Fibroblast of lung (primary cell): ENCODE data around the gene DYNLRB2. TPM values are rescaled to one million over a fixed set of nuclear protein-coding genes. Genes with fewer than 3 reads are reported as not detected.

ENCODE experiments used
- DNase-seq, 2 donors: peaks; one replicate each; pipeline versions ENCODE4 v3.0.0 to v3.0.0-alpha.2; 2010; ENCODE audit warnings: low read depth in 2 of 2
- H2AFZ ChIP-seq: 2 replicates; pipeline ENCODE4 v1.5.1; 2012; ENCODE audit warnings: low read length, control low read depth, inconsistent platforms
- H3K27ac ChIP-seq: 2 replicates; pipeline ENCODE4 v1.5.1; 2011; ENCODE audit warnings: low read length, control low read depth; ENCODE audit not compliant: insufficient read depth
- H3K27me3 ChIP-seq: 2 replicates; pipeline ENCODE4 v1.5.1; 2011; ENCODE audit warnings: mild to moderate bottlenecking, low read length; ENCODE audit not compliant: control insufficient read depth, insufficient read depth
- H3K36me3 ChIP-seq: 2 replicates; pipeline ENCODE4 v1.5.1; 2011; ENCODE audit warnings: low read length; ENCODE audit not compliant: control insufficient read depth, insufficient read depth
- H3K4me1 ChIP-seq: 2 replicates; pipeline ENCODE4 v1.5.1; 2011; ENCODE audit warnings: low read length; ENCODE audit not compliant: control insufficient read depth, insufficient read depth; ENCODE audit errors: extremely low read depth
- H3K4me2 ChIP-seq: 2 replicates; pipeline ENCODE4 v1.5.1; 2011; ENCODE audit warnings: low read length, control low read depth; ENCODE audit not compliant: insufficient read depth; ENCODE audit errors: extremely low read depth
- H3K4me3 ChIP-seq, 4 experiments: fragments of 200-600 bp in 1 of 4; sonication (generic) in 1 of 4; replicated peaks in 1 of 4; 2 replicates each; pipeline ENCODE4 v1.5.1; 2011 to 2016; ENCODE audit warnings: low read length in 4 of 4, low read depth in 3 of 4, mild to moderate bottlenecking in 3 of 4, control low read depth in 2 of 4, inconsistent platforms in 1 of 4, mixed read lengths in 1 of 4; ENCODE audit not compliant: insufficient read depth in 1 of 4; ENCODE audit errors: control extremely low read depth in 1 of 4
- H3K79me2 ChIP-seq: 2 replicates; pipeline ENCODE4 v1.5.1; 2012; ENCODE audit warnings: mild to moderate bottlenecking, low read length, inconsistent platforms; ENCODE audit not compliant: control insufficient read depth, insufficient read depth
- H3K9ac ChIP-seq: 2 replicates; pipeline ENCODE4 v1.5.1; 2011; ENCODE audit warnings: mild to moderate bottlenecking, low read length, control low read depth; ENCODE audit not compliant: insufficient read depth
- H3K9me3 ChIP-seq: 2 replicates; pipeline ENCODE4 v1.5.1; 2012; ENCODE audit warnings: low read depth, low read length; ENCODE audit not compliant: control insufficient read depth, insufficient read depth
- H4K20me1 ChIP-seq: 2 replicates; pipeline ENCODE4 v1.5.1; 2011; ENCODE audit warnings: low read length; ENCODE audit not compliant: control insufficient read depth, insufficient read depth; ENCODE audit errors: extremely low read depth
- EZH2 ChIP-seq: IDR thresholded peaks from 2 replicates; pipeline ENCODE4 v1.5.1; 2012; ENCODE audit warnings: low read length, control low read depth, mild to moderate bottlenecking; ENCODE audit errors: missing control alignments
- polyA plus RNA-seq, 2 donors: library from polyadenylated mRNA; depleted of rRNA in 1 of 2; stranded (reverse) in 1 of 2; unstranded in 1 of 2; fragments of >200 nt; gene quantifications; 2 replicates each; pipeline ENCODE4 v1.2.1, GENCODE V29; 2011 to 2012; ENCODE audit warnings: missing spikeins in 1 of 2
- total RNA-seq: library from RNA; depleted of rRNA; stranded (reverse); fragments of >200 nt; gene quantifications from 2 replicates; pipeline ENCODE4 v1.2.1, GENCODE V29; 2014
- TF ChIP-seq, protein P1 (sequence below), 2 donors: IDR thresholded peaks in 1 of 2; conservative IDR thresholded peaks in 1 of 2; 1 replicate in 1 of 2; 2 replicates in 1 of 2; pipeline ENCODE4 v1.5.1; 2011 to 2012; ENCODE audit warnings: low read length in 2 of 2, control low read depth in 1 of 2, inconsistent platforms in 1 of 2, low read depth in 1 of 2, mild to moderate bottlenecking in 1 of 2

DYNLRB2 gene
- total and polyA plus RNA-seq, 2 donors (not counting 1 experiment from before 2014, with no cell fraction given): 0.33 TPM; not detected in 1

DNA sequence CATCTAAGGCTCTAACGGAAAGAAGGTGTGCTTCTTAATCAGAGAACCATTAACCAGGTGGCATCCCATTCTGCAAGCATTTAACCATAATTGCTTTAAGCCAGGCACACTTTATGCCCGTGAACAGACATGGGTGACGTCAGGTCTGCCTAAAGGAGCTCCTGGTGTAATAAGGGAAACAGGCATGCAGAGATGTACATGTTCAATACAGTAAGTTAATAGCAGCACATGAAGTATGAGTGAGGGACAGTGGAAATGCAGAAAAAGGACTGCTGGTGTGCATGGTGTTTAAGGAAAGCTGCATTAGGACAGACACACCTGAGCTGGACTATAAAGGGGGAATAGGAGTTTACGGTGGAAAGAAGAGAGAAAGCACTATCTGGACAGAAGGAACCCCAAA, 18.6 kb downstream of the DYNLRB2 start:
- Histone ChIP-seq H3K4me3 (no peak overlapping the region), H3K36me3 (no peaks in the 10 kb centered on the region), H3K9me3 (no peaks in the 10 kb centered on the region), H2AFZ (no peak overlapping the region), H3K4me2 (no peak overlapping the region), H3K27me3 (no peaks in the 10 kb centered on the region), H3K9ac (no peak overlapping the region), H4K20me1 (no peaks in the 10 kb centered on the region), H3K27ac (no peak overlapping the region), H3K4me1 (no peaks in the 10 kb centered on the region), H3K79me2 (no peaks in the 10 kb centered on the region)
- TF ChIP-seq EZH2: no peak
- TF ChIP-seq, protein P1, sequence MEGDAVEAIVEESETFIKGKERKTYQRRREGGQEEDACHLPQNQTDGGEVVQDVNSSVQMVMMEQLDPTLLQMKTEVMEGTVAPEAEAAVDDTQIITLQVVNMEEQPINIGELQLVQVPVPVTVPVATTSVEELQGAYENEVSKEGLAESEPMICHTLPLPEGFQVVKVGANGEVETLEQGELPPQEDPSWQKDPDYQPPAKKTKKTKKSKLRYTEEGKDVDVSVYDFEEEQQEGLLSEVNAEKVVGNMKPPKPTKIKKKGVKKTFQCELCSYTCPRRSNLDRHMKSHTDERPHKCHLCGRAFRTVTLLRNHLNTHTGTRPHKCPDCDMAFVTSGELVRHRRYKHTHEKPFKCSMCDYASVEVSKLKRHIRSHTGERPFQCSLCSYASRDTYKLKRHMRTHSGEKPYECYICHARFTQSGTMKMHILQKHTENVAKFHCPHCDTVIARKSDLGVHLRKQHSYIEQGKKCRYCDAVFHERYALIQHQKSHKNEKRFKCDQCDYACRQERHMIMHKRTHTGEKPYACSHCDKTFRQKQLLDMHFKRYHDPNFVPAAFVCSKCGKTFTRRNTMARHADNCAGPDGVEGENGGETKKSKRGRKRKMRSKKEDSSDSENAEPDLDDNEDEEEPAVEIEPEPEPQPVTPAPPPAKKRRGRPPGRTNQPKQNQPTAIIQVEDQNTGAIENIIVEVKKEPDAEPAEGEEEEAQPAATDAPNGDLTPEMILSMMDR (conservative IDR thresholded peaks at IDR 0.05 in 1 of 2, IDR thresholded peaks at IDR 0.05 in 1 of 2; ENCODE audit: low read depth in 1 of 2, low read length in 2 of 2): no peak
- no peak for DNase-seq

DNA sequence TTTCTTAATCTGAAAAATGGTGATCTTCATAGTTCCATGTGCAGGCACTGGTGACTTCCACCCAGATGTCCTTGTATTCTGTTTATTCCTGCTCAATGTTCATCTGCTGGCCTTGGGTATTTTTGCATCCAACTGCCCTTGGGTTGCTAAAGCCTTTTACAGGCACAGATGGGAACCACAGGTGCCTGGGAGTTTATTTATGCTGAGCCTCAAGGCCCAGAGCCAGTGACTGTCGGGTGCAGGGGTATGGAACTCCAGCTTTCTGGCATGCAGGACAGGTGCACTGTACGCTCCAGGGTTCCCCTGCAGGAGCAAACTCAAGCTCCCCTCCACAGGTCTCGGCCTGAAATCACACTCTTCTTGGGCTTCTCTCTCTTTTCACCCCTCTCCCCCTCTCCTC, 22.3 kb downstream of the DYNLRB2 start:
- Histone ChIP-seq H2AFZ (no peak overlapping the region), H3K27me3 (no peaks in the 10 kb centered on the region), H3K36me3 (no peaks in the 10 kb centered on the region), H3K27ac (no peak overlapping the region), H3K9ac (no peak overlapping the region), H3K4me3 (no peak overlapping the region), H4K20me1 (no peaks in the 10 kb centered on the region), H3K79me2 (no peaks in the 10 kb centered on the region), H3K9me3 (no peaks in the 10 kb centered on the region), H3K4me2 (no peak overlapping the region), H3K4me1 (no peaks in the 10 kb centered on the region)
- DNase-seq: no peak
- no peak for TF ChIP-seq EZH2
- TF ChIP-seq, protein P1 (conservative IDR thresholded peaks at IDR 0.05 in 1 of 2, IDR thresholded peaks at IDR 0.05 in 1 of 2; ENCODE audit: low read depth in 1 of 2, low read length in 2 of 2): no peak

DNA sequence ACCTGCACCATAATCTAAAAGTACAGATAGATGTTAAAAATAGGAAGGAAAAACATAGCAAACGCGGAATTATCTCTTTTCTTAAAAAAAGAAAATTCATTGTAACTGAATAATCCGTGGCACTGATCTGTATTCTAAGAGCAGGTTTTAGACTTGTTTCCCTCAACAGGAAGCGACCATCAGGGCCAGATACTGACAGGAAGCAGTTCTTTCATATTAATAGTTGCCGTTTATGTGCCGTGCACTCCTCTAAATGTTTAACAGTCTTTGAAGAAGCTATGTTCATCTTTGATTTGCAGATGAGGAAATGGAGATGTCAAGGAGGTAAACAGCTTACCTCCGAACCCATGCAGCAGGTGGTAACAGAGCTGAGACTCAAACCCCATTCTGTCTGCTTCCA, 23.6 kb downstream of the DYNLRB2 start:
- H3K4me2 ChIP-seq: no peak overlapping the region
- H3K4me3 ChIP-seq: no peak overlapping the region
- no peak overlapping the region for H2AFZ ChIP-seq
- H3K4me1 ChIP-seq: no peaks in the 10 kb centered on the region
- TF ChIP-seq EZH2: no peak
- TF ChIP-seq, protein P1 (conservative IDR thresholded peaks at IDR 0.05 in 1 of 2, IDR thresholded peaks at IDR 0.05 in 1 of 2; ENCODE audit: low read depth in 1 of 2, low read length in 2 of 2): no peak
- no peaks in the 10 kb centered on the region for H3K36me3 ChIP-seq
- H4K20me1 ChIP-seq: no peaks in the 10 kb centered on the region
- no peak overlapping the region for H3K9ac ChIP-seq
- no peak overlapping the region for H3K27ac ChIP-seq
- no peak for DNase-seq
- H3K27me3 ChIP-seq: no peaks in the 10 kb centered on the region
- no peaks in the 10 kb centered on the region for H3K79me2 ChIP-seq
- no peaks in the 10 kb centered on the region for H3K9me3 ChIP-seq
